Testis (tissue), 2 donors: ENCODE results near the gene UBE3B.

Source experiments
- POLR2A ChIP-seq: fragments of 450-650 bp; IDR thresholded peaks from one replicate; pipeline ENCODE4 v1.6.1; 2017; ENCODE audit warnings: antibody characterized with exemption, mild to moderate bottlenecking, moderate library complexity
- TF ChIP-seq, protein P1 (sequence below), 3 experiments: fragments of 450-650 bp in 2 of 3; fragments of 200-600 bp in 1 of 3; sonication (generic) in 1 of 3; IDR thresholded peaks; one replicate each; pipeline ENCODE4 v1.5.1; 2016 to 2019; ENCODE audit warnings: antibody characterized with exemption in 3 of 3, mild to moderate bottlenecking in 2 of 3, moderate library complexity in 1 of 3

DNA sequence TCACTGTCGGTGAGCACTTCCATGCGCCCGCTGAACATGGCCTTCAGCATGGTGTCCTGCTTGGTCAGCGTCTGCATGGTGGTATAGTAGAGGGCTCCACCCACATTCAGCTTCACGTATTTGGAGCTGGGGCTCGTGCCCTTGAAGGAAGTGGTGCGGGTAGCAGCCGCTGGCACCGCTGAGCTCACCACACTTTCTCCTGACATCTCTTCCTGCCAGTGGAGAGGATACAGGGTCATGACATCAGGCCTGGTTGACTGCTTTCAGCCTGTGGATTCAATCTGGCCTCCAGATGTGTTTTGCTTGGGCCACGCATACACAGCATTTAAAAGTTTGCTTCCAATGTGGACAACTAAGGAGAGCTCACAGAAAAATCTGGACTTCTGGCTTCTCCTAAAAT, 7.9 kb upstream of the UBE3B start:
- TF ChIP-seq, protein P1, sequence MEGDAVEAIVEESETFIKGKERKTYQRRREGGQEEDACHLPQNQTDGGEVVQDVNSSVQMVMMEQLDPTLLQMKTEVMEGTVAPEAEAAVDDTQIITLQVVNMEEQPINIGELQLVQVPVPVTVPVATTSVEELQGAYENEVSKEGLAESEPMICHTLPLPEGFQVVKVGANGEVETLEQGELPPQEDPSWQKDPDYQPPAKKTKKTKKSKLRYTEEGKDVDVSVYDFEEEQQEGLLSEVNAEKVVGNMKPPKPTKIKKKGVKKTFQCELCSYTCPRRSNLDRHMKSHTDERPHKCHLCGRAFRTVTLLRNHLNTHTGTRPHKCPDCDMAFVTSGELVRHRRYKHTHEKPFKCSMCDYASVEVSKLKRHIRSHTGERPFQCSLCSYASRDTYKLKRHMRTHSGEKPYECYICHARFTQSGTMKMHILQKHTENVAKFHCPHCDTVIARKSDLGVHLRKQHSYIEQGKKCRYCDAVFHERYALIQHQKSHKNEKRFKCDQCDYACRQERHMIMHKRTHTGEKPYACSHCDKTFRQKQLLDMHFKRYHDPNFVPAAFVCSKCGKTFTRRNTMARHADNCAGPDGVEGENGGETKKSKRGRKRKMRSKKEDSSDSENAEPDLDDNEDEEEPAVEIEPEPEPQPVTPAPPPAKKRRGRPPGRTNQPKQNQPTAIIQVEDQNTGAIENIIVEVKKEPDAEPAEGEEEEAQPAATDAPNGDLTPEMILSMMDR (IDR thresholded peaks at IDR 0.05): no peak
- TF ChIP-seq POLR2A: no peak
